GM21825 (cell line): ENCODE measurements around the gene OR13J1.
"Not testable (repeated sequence)": the region's sequence is repeated elsewhere in the genome, so short reads cannot be mapped to it uniquely, and the experiment has no call there.

ENCODE experiments used
- ATAC-seq: cut with Tn5 transposase; IDR thresholded peaks from one replicate; pipeline ENCODE4 v1.9.1; 2021; ENCODE audit warnings: mild to moderate bottlenecking, moderate library complexity; ENCODE audit not compliant: unreplicated experiment

Gene OR13J1

DNA sequence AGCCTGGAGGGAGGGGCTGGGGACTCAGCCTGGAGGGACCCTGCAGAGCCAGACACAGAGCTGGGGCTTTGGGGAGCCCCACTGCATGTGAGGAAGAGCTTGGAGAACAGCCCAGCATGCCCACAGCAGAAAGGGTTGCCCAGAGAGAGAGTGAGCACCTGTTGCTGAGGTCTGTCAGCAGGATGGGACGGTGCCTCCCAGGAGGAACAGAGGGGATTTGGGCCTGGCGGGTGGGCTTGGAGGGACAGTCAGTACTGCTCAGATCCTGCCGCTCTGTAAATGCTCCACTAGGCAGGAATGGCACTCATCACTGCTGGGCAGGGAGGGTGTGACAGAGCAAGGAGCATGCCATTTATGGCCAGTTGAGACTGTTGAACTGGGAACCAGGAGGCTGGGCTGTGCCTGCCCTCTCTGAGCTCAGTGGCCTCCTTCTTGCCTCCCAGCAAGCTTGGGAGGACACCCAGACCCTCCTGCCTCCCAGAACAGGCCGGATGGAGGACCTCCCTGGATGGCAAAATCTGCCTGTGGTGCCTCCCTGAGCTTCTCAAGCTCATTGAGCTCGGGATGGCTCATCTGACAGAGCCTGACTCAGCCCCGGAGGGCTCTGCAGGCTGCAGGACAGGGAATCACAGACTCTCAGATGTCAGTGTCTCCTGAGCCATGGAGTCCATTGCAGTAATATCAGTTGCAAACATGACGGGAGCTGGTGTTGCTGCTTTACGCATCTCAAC lies 35.0 kb upstream of the OR13J1 start:
- no peak for ATAC-seq

DNA sequence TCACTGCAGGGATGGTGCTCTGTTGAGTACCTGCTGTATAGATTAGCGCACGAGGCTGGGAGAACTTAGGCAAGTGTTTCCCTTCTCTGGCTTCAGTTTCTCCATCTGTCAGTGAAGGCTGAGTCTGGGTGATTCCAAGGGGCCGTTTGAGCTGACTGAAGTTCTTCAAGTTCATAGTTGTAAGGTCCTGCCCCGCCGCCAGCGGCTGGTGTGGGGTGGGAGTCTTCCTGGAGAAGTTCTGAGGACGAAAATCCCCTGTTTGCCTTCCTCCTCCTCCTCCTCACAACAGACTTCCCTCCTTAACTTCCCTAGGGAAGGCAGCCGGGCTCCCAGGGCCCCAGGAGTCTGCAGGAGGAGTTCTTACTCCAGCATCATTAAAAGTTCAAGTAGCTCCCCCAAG lies 34.1 kb upstream of the OR13J1 start:
- no peak for ATAC-seq

DNA sequence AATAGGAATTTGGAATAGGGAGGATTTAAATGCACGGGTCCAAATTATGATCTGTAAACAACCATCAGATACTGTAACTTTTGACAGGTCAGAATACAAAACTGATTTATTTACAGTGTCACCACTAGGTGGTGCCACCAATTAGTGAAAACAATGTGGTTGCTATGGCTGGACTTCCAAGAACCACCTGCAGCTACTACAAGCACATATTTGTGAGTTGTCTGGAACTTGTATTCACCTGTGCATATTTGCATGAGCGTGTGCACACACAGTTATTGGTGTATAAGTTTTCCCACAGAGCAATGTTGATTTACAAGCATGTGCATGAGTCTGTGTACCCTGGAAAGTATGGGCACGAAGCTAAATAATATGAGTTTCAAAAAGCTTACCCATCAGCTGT lies 32.8 kb upstream of the OR13J1 start:
- no peak for ATAC-seq

DNA sequence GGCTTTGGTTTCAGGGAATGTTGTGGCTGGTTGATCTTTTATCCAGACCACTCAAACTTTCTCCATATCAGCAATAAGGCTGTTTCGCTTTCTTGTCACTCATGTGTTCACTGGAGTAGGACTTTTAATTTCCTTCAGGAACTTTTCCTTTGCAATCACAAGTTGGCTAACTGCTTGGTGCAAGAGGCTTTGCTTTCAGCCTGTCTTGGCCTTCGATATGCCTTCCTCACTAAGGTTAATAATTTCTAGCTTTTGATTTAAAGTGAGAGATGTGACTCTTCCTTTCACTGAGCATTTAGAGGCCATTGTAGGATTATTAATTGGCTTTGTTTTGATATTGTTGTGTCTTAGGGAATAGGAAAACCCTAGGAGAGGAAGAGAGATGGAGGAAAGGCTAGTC lies 28.8 kb upstream of the OR13J1 start:
- ATAC-seq = no peak

DNA sequence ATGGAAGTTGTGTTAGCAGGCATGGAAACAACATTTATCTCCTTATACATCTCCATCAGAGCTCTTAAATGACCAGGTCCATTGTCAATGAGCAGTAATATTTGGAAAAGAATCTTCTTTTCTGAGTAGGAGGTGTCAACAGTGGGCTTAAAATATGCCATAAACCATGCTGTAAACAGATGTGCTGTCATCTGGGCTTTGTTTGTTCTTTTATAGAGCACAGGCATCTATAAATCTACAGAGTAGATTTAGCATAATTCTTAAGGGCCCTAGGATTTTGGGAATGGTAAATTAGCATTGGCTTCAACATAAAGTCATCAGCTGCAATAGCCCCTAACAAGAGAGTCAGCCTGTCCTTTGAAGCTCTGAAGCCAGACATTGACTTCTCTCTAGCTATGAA lies 28.1 kb upstream of the OR13J1 start:
- ATAC-seq = no peak

DNA sequence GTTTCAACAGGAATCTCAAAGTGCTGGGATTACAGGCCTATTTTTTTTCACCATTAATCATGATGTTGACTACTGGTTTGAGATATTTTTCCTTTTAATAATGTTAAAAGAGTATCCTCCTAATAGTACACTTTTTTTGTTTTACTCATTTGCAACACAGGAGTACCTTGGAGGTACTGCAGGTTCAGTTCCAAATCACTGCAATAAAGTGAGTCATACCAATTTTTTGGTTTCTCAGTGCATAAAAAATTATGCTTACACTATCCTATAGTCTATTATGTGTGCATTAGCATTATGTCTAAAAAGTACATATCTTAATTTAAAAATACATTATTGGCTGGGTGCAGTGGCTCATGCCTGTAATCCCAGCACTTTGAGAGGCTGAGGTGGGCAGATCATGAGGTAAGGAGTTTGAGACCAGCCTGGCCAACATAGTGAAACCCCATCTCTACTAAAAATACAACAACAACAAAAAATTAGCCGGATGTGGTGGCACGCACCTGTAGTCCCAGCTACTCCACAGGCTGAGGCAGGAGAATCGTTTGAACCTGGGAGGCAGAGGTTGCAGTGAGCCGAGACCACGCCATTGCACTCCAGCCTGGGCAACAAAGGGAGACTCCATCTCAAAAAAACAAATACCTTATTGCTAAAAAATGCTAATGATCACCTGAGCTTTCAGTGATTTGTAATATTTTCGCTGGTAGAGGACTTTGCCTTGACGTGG lies 27.3 kb upstream of the OR13J1 start:
- ATAC-seq = not testable (repeated sequence)

DNA sequence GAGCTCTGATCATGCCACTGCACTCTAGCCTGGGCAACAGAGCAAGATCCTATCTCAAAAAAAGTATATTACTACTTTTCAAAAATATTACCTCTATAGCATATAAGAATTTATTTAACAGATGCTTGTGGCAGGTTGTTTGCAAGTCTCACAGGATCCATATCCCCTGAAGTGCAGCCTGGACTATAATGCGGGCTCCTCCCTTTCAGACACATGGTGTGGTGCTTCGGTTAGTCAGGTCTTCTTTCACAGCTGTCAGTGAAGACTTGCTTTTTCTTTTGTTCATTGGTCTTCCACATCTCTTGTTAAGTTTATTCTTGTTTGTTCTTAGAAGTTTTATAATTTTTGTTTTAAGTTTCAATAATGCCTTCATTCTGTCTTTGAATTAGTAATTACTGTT lies 26.4 kb upstream of the OR13J1 start:
- ATAC-seq = no peak

DNA sequence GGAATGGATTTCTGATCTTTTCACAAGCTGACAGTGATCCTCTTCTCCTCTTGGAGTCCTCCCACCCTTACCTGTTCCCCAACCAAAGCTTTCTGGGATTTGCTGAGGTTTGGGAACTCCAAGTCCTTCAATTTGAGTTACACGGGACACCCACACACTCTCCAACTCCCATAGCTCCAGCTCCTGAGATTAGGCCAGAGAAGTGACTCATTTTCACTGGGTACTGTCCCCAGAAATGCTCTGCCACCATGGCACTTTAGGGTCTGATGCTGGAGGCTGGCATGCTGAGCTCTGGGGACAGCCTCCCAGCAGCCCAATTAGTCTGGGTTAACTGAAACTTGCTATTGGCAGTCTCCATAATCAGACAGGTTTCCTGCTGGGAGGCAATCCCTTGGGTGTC lies 21.9 kb upstream of the OR13J1 start:
- ATAC-seq = no peak

DNA sequence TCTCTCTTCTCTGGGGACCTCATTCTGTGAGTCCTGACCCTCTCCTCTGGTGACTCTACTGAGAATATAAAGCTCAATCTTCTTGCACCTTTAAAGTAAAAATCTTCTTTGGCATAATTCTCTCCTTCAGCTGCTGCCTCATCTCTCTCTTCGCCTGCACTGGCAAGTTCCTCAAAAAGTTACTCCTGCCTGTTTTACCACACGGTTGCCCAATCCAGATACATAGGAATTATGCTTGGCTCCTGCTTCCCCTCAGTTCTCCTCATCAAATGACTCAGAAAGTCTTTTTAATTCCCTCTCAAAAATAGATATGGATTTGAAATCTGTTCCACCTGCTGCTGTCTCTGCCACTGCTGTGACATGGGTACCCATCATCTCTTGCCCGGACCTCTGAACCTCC lies 21.4 kb upstream of the OR13J1 start:
- no peak for ATAC-seq

DNA sequence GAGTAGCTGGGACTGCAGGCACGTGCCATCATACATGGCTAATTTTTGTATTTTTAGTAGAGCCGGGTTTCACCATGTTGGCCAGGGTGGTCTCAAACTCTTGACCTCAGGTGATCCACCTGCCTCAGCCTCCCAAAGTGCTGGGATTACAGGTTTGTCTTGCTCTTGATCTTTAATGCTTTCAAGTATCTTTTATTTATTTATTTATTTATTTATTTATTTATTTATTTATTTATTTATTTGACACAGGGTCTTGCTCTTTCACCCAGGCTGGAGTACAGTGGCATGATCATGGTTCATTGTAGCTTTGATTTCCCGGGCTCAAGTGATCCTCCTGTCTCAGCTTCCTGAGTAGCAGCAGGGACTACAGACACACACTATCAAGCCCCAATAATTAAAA lies 14.7 kb upstream of the OR13J1 start:
- ATAC-seq = not testable (repeated sequence)

DNA sequence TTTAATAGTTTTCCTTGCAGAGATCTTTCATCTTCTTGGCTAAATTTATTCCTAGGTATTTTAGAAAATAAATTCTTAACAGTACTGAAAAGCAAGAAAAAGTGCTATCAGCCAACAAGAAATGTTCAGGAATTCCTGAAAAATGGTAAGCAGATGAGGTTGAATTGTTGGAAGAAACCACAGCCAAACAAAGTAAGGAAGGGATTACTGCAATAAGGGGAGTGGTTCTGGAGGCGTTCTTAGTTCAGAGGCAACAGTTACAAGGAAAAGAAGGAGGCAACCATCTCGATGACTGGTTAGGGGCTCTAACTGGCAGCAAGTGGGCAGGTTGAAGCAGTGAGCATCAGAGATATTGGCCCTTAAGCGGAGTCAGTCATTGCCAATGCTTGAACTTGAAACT lies 12.8 kb upstream of the OR13J1 start:
- no peak for ATAC-seq

DNA sequence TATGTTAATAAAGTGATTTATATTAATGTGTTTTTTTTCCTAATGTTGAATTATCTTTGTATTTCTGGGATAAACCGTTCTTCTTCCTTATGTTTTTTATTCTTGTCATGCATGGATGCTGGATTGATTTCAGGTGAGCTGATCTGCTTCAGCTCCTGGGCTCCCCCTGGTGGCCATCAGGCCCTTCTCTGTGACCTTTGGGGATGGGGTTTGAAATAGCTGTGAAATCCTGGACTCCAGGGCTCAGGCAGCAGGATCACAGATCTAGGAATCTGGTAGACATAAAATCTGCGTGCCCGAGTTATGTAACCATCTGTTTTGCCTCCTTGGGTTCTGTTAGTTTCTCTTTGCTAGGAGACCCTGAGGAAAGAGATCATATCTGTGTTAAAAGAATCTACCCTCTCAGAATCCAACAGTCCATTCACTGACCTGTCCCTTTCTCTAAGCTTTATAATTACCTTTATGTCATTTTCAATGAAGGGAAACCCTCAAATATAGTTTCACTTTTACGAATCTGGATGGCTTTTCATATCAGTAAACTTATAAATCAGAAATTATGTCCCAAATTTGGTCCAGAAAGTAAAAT lies 12.2 kb upstream of the OR13J1 start:
- no peak for ATAC-seq

DNA sequence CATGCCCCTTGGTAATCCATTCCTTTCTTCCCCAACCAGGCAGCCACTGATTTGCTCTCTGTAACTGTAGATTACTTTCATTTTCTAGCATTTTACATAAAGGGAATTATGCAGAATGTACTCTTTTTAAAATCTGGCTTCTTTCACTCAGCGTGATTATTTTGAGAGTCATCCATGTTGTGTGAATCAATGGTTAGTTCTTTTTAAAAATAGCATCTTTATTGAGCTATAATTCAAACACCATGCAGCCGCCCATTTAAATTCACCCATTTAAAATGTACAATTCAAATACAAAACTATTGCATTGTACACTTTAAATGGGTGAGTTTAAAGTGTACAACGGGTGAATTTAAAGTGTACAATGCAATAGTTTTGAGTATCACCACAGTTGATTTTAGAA lies 2.3 kb upstream of the OR13J1 start:
- ATAC-seq = no peak

DNA sequence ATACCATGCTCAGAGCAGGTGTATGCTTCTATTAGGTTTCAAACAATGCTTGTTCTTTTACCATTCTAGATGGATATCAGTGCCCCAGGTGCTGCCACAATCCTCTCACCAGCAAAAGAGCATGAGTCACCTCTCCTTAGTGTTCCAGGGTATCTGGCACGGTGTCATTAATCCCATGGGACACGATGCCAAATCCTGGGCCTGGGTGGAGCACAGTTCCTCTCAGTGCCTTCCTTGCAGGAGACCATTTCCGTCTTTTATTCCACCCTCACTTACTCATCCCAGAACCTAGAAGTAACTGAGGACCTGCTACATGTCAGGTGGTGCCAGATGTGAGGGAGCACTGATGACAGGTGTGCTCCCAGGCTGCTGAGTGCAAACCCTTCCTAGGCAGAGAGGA lies 1.3 kb upstream of the OR13J1 start:
- no peak for ATAC-seq

DNA sequence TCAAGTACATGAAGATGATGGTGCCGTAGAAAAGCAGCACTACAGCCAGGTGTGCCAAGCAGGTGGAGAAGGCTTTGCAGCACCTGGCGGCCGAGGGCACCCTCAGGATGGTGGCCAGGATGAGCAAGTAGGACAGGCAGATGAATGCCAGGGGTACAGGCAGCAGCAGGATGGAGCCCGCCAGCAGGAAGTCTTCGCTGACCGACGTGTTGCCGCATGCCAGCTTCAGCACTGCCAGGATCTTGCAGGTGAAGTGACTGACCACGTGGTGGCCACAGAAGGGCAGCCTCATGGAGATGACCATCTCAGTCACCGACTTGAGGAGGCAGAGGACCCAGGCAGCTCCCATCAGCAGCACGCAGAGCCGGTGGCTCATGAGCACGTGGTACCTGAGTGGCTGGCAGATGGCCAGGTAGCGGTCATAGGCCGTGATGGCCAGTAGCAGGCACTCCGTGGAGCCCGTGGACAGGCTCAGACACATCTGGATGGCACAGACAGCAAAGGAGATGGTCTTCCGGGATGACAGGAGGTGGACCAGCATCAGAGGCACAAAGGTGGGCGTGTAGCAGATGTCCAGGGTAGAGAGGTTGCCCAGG lies 482 bp downstream of the OR13J1 start:
- ATAC-seq = no peak

DNA sequence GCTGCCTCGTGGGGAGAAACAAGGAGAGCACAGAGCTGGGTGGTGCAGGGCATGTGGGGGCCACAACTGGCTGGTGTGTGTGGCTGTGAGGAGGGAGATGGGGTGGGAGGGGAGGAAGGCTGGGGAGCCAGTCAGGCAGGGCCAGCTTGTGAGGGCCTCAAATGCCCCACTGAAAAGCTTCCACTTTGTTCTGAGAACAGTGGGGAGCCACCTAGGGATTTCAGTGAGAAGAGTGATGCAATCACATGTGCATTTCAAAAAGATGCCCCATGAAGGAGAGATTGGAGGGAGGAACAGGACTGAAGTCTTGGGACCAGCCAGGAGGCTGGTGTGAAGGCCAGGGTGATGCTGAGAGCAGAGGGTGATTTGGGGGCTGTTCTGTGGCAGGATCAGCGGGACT lies 1.3 kb downstream of the OR13J1 start:
- ATAC-seq = no peak

DNA sequence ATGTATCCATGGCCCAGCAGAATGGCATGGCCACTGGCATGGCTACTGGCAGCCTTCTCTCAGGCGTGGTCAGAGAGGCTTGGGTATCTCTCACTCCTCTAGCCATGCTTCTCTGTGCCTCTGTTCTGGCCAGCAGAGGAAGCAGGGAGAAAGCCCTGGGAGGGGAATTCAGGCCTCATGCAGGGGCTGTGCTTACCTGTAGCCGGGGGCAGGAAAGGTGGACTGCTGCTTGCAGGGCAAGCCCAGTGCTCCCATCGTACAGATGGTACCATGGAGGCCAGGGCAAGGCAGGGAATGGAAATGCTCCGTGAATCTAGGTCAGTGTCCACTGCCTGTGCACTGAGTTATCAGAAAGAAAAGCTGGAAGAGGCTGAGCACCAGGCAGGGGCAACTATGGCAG lies 2.7 kb downstream of the OR13J1 start:
- ATAC-seq = no peak

DNA sequence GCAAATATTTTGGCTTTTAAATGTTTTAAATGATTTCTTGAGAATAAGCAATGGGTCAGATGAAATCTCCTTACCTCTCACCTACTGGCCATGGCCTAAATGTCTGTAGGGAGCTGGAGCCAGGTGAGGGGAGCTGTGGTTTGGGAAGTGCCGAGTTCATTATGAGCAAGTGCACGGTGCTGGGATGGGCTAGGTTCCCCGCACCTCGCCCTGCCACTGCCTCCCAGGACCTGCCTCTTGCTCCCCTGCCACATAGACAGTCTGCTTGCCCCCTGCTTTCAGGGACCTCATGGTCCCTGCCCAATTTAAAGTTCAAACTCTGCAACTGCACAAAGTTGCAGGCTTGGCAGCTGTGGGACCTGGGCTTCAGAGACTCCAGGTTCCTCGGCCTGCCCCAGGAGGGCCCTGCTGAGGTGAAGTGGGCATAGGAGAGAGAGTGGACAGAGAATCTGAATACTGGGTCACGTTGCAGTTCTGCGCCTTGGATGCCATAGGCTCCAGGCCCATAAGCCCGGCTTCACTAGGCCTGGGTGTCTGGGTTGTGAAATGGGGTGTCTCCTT lies 5.4 kb downstream of the OR13J1 start:
- no peak for ATAC-seq

DNA sequence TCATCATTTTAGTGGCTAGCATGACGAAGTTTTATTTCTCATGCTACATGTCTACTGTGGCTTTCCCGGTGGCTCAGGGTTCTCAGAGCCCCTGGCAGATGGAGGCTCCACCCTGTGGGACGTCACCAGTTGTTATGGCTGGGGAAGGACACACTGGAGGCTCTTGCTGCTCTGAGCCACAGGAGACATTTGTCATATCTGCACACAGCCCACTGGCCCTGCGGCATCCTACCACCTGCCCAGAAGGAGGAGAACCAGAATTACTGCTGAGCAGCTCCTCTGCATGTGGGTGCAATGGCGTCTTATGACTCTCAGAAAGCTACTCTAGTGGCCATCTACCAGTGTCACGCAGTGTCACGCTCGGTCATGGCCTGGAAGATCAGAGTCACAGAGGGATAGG lies 6.6 kb downstream of the OR13J1 start:
- ATAC-seq = no peak

DNA sequence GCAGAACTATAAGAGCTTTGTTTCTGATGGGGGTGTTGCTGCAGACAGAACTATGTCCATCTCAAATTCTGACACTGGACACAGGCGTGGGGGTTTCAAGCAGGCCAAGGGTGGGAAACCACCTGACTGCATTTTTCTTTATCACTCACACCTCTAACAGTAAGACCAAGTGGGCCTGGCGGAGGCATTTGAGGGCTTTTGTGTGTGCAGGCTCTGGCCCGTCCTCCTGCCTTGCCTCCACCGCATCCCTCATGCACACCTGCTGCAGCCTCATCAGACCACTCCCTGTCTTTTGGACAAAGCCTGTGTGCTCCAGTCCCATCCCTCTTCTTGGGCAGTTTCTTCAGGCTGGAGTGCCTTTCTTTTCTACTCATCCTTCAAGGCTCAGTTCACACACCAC lies 7.9 kb downstream of the OR13J1 start:
- no peak for ATAC-seq

DNA sequence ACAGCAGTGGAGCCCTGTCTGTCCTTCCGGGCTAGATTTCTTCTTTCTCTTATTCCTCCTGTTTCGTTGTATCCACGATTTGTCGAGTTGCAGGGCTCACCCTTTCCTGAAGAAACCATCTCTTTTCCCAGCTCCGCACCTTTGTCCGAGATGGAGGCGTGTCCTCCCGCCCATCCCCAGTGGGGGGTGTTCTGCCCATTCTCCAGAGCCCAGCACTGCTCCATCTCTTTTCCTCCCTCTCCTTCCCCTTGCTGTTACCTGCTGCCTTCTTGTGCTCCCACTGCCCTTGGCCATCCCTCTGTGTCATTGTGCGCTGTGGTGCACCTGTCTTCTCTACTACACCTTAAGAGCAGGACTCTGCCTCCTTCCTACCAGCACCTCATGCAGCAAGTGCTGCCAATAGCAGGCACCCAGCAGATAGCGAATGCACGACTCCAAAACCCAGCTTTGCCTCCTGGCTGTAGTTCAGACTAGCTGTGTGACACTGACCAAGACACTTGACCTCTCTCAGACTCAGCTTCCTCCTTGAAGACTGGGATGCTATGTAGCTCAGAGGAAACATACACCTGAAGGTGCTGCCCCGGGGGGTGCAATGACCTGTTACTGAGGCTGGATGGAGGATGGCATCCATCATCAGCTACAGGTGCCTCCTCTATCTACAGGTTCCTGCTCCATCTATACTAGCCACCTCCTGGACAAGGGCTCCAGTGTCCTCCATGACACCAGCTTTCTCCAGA lies 8.9 kb downstream of the OR13J1 start:
- no peak for ATAC-seq
